Hepatocyte (in vitro differentiated cells): ENCODE measurements around the gene APBB2.
"Not testable (repeated sequence)": the region's sequence is repeated elsewhere in the genome, so short reads cannot be mapped to it uniquely, and the experiment has no call there.

Source experiments
- CTCF ChIP-seq: fragments of 200-600 bp; sonication (generic); IDR thresholded peaks from 2 replicates; pipeline ENCODE4 v1.5.1; 2016; ENCODE audit warnings: antibody characterized with exemption, mild to moderate bottlenecking; ENCODE audit not compliant: poor library complexity
- EZH2 ChIP-seq: fragments of 200-600 bp; sonication (generic); IDR thresholded peaks from 2 replicates; pipeline ENCODE4 v1.6.1; 2016; ENCODE audit warnings: antibody characterized with exemption, mild to moderate bottlenecking, borderline replicate concordance
- EZH2phosphoT487 ChIP-seq: fragments of 200-600 bp; sonication (generic); IDR thresholded peaks from one replicate; pipeline ENCODE4 v1.6.1; 2018; ENCODE audit warnings: antibody characterized with exemption, mild to moderate bottlenecking, low read depth, moderate library complexity; ENCODE audit not compliant: unreplicated experiment, severe bottlenecking

GRCh38 chr4:40919976-40920375 lies 294.4 kb downstream of the APBB2 start:
- not testable (repeated sequence) for TF ChIP-seq CTCF, EZH2, EZH2phosphoT487
